GM12864 (cell line): ENCODE data around the gene NKD1.

Source experiments
- DNase-seq: peaks from one replicate; pipeline ENCODE4 v3.0.0-alpha.2; 2011; ENCODE audit warnings: low read depth
- H3K4me3 ChIP-seq: 2 replicates; pipeline ENCODE4 v1.5.1; 2011; ENCODE audit warnings: mild to moderate bottlenecking, low read depth, low read length, control low read depth
- TF ChIP-seq, protein P1 (sequence below): IDR thresholded peaks from 2 replicates; pipeline ENCODE4 v1.5.1; 2011; ENCODE audit warnings: low read depth, mild to moderate bottlenecking, moderate library complexity, low read length, control low read depth, inconsistent platforms; ENCODE audit errors: missing control alignments

NKD1 gene

DNA sequence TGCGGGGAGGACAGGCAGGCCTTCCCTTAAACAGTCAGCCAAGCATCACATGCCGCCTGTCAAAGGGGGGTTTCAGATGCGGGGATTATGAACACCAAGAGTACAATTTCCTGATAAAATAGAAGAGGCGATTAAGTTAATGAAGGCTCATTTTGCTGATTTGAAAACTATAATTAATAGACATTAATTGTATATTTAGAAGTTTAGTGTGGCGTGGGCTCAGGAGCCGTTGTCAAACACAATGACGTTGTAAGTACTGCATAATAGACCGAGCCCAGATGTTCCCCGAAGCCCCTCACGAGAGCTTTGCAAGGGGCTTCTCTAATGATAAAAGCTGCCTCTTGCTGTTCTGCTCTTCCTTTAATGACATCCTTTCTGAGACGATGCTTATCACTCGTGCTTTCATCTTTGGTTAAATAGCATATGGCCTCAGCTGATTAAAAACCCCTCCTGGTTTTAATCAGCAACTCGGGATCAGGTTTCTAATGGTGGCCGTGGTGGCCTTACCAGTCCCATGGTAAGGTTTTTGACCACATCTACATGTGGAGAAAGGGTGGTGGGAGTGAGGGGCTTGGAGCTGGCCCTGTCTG lies 104.7 kb downstream of the NKD1 start:
- TF ChIP-seq, protein P1, sequence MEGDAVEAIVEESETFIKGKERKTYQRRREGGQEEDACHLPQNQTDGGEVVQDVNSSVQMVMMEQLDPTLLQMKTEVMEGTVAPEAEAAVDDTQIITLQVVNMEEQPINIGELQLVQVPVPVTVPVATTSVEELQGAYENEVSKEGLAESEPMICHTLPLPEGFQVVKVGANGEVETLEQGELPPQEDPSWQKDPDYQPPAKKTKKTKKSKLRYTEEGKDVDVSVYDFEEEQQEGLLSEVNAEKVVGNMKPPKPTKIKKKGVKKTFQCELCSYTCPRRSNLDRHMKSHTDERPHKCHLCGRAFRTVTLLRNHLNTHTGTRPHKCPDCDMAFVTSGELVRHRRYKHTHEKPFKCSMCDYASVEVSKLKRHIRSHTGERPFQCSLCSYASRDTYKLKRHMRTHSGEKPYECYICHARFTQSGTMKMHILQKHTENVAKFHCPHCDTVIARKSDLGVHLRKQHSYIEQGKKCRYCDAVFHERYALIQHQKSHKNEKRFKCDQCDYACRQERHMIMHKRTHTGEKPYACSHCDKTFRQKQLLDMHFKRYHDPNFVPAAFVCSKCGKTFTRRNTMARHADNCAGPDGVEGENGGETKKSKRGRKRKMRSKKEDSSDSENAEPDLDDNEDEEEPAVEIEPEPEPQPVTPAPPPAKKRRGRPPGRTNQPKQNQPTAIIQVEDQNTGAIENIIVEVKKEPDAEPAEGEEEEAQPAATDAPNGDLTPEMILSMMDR = no peak
- DNase-seq = no peak
- no peak overlapping the region for H3K4me3 ChIP-seq

DNA sequence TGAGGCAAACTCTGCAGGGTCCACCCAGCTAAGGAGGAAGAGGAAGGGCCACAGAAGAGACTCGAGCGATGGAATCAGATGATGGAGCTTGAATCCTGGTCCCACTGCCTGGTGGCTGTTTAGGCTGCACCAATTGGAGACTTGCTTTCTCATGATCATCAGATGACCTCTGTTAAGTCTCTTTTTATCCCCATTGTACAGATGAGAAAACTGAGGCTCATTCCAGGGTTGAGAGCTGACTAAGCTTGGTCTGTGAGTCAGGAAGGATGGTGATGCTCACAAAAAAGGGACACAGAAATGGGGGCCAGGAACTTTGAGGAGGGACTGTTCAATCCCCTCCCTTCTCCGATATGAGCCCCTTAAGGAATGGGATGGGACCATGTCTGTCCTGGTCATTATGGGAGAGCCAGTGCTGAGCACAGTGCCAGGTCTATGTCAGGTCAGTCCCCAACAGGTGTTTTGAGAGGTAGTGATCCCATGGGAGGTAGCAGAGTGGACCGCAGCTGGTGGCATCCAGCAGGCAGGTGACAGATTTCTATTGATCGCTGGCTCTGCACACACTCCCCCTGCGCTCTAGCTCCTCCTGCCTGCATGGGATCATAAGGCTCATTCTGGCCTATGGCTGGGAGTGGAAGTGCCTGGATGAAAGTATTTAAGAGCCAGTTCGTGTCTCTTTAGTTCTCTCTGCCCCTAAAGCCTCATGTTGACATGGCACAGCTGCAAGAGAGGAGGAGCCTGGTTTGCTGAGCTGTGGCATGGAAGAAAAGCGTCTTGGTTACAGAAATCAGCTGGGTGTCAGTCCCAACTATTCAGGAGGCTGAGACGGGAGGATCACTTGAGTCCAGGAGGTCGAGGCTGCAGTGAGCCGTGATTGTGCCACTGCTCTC lies 105.7 kb downstream of the NKD1 start:
- DNase-seq = no peak
- TF ChIP-seq, protein P1 = no peak

DNA sequence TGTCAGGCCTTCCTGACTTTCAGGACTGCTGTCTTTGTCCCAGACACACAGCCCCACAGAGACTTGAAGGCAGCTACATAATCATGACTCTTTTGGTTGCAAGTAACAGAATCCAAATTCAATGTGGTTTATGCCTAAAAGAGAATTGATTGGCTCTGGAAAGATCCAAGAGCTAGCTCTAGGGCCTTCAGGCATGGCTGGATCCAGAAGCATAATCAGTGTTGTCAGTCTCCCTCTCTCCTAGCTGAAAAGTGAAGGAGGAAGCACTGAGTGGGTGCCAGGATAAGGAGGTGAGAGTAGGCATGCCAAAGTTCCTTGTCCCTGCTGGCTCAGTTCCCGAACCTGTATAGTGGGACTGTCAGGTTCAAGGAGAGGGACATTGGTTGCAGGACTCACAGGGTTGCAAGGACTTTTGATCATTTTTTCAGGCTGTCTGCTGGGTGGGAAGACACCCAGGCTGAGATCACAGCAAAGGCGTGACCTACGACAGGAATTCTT lies 107.4 kb downstream of the NKD1 start:
- no peak overlapping the region for H3K4me3 ChIP-seq
- DNase-seq = no peak
- TF ChIP-seq, protein P1 = no peak

More for the DNA sequence above, 105.7 kb downstream of the NKD1 start:
- no peak overlapping the region for H3K4me3 ChIP-seq

DNA sequence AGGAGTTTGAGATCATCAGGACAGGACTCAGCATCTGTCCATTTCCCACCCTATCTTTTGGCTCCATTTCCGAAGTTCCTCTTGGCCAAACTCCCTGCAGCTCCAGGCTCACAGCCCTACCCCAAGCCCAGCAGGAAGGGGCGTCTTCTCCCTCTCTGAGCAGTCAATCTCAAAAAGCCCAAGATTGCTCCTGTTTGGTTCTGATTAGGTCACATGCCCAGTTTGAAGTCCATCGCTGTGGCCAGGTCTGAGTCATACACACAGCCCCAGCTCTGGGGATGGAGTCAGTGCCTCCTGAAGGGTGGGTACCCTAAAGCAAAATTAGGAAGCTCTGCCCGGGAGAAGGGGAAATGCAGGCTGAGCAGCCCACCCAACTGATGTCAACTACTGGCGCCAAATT lies 109.0 kb downstream of the NKD1 start:
- no peak overlapping the region for H3K4me3 ChIP-seq
- DNase-seq = no peak
- TF ChIP-seq, protein P1 = no peak

DNA sequence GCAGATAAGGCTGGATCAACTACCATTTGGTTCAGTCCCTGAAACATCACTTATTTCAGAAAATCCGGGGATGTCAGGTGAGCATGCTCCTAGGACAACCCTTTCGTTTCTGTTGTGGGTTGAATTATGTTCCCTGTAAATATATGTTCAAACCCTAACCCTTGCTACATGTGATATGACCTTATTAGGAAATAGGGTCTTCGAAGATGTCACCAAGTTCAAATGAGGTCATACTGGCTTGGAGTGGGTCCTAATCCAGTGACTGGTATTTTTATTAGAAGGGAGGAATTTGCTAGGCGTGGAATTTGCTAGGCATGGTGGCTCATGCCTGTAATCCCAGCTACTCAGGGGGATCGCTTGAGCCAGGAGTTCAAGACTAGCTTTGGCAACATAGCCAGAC lies 111.6 kb downstream of the NKD1 start:
- H3K4me3 ChIP-seq = no peak overlapping the region
- TF ChIP-seq, protein P1 = no peak
- DNase-seq = no peak

DNA sequence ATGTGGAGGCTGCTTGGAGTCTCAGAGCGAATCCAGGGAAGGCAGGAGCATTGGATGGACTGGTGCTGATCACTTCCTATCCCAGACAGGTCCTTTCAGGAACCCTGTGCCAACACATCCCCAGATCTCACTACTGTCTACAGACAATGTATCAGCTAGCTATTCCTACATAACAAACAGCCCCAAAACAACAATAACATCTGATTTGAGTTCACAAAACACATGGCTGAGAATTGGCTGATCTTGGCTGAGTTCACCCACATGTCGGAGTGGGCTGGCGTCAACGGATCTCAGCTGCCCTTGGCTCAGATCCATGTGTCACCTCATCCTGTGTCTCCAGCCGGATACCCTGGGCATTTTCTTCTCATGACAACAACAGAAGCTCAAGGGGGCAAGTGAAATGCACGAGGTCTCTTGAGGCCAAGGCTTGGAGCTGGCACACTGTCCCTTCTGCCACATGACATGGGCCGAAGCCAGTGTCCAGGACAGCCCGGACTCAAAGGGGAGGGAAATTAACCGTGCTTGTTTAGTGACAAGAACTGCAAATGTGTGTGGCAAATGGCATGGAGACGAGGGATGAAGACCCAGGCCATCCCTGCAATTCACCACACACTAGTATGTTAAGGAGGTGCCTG lies 114.2 kb downstream of the NKD1 start:
- no peak for DNase-seq
- TF ChIP-seq, protein P1 = no peak
- no peak overlapping the region for H3K4me3 ChIP-seq
